Measurements from ENCODE around the gene SHISA5. TPM values are rescaled to one million over a fixed set of nuclear protein-coding genes. Genes with fewer than 3 reads are reported as not detected.

The SHISA5 gene
- total and polyA plus RNA-seq, 10 of the 15 experiments (the other 5 are each of a cell fraction or from before 2014, with no cell fraction given), result 17.1 to 148 (median 67.3) TPM

GRCh38 chr3:48472673-48472922, 31.4 kb downstream of the SHISA5 start (continued):
- TF ChIP-seq GABPA (IDR thresholded peaks at IDR 0.05; ENCODE audit: low read depth), result no peak
- no peak for TF ChIP-seq TCF7 (IDR thresholded peaks at IDR 0.05; ENCODE audit: borderline replicate concordance)
- no peak for TF ChIP-seq ATF7 (IDR thresholded peaks at IDR 0.05; ENCODE audit: low read depth)
- no peak for TF ChIP-seq ZNF592 (IDR thresholded peaks at IDR 0.05)
- 0 out of 2 replicates have a peak, but pooled peaks have one; percentile 71 for TF ChIP-seq CBFB (IDR thresholded peaks at IDR 0.05; ENCODE audit: low read depth)

- Histone ChIP-seq H3K36me3 (ENCODE audit: control insufficient read depth in 2 of 2, insufficient read depth in 2 of 2, low read length in 1 of 2) (peaks cover 9 to 12% of the 10 kb centered on the region in 2 experiments; a peak in 3 of 4 replicates), H3K4me2 (ENCODE audit: control insufficient read depth, insufficient read depth) (peak overlapping the region; percentile 80), H2AFZ (ENCODE audit: control insufficient read depth, low read depth, low read length) (no peak overlapping the region), H3K4me1 (ENCODE audit: control insufficient read depth, insufficient read depth, low read length) (peaks cover 50% of the 10 kb centered on the region), H3K9ac (ENCODE audit: control insufficient read depth, insufficient read depth, low read length) (peak overlapping the region; percentile 56), H4K20me1 (ENCODE audit: control insufficient read depth, insufficient read depth) (no peaks in the 10 kb centered on the region), H3K4me3 (peak overlapping the region; percentile 34; the same call in 1 of the 2 replicates), H3K79me2 (ENCODE audit: control insufficient read depth, insufficient read depth, low read length) (peaks cover 68% of the 10 kb centered on the region), H3K27me3 (replicated peaks in 1 of 2; ENCODE audit: control insufficient read depth in 2 of 2, insufficient read depth in 2 of 2, low read length in 1 of 2) (no peaks in the 10 kb centered on the region), H3K27ac (ENCODE audit: control insufficient read depth, insufficient read depth) (peak overlapping the region; percentile 59; the same call in 1 of the 2 replicates), H3K9me3 (replicated peaks; ENCODE audit: control insufficient read depth, insufficient read depth, low read length) (no peaks in the 10 kb centered on the region)
- TF ChIP-seq TCF12 (IDR thresholded peaks at IDR 0.05; ENCODE audit: low read depth, low read length) (no peak), YY1 (IDR thresholded peaks at IDR 0.05; ENCODE audit: low read depth, low read length) (no peak)
- 78% methylated on average over 1 of the region's 1 CpG for WGBS (ENCODE audit: insufficient coverage, insufficient replicate concordance, low lambda C conversion rate, missing lambda C conversion rate)
- RAD21 ChIA-PET (ENCODE audit: unreplicated experiment), result interaction anchor here (0.8 to 1.2 kb wide), 3 partner anchors 34 to 165 kb away, joined by 3 to 4 read pairs (median 3); partner anchors contain the start of gene SLC26A6
- DNase-seq (ENCODE audit: low read depth, low spot score), result no peak
- BruUV-seq (replicated peaks), result no TSS peak
- SMC1A ChIA-PET (ENCODE audit: uncharacterized antibody, unreplicated experiment), result interaction anchor here (0.6 to 1.8 kb wide), 6 partner anchors 34 to 540 kb away, joined by 3 to 6 read pairs (median 3); partner anchors contain the start of gene SHISA5
- ATAC-seq, result no peak
- intact Hi-C loops (cut with micrococcal nuclease; ENCODE audit: unreplicated experiment) (no loop called here), in situ Hi-C loops (cut with MboI) (no loop called here)
- FAIRE-seq, result no peak
- POLR2A ChIA-PET, result interaction anchor here (0.6 to 10.0 kb wide), 4 partner anchors 12 to 381 kb away, joined by 4 to 91 read pairs (median 4); partner anchors contain the start of gene PFKFB4
- CTCF ChIA-PET, result interaction anchor here (0.6 to 2.4 kb wide), 8 partner anchors 34 to 165 kb away, joined by 3 to 13 read pairs (median 5); partner anchors contain the start of gene SLC26A6
Measured at GRCh38 chr3:48470286-48470685, 33.7 kb downstream of the SHISA5 start.
